Inflammatory macrophage treated with lipopolysaccharide for 4 hours (primary cell): Measurements from ENCODE around the gene LHFPL6.

Experiments
- DNase-seq: peaks from one replicate; pipeline ENCODE4 v3.0.0-alpha.2; 2020

The LHFPL6 gene

DNA sequence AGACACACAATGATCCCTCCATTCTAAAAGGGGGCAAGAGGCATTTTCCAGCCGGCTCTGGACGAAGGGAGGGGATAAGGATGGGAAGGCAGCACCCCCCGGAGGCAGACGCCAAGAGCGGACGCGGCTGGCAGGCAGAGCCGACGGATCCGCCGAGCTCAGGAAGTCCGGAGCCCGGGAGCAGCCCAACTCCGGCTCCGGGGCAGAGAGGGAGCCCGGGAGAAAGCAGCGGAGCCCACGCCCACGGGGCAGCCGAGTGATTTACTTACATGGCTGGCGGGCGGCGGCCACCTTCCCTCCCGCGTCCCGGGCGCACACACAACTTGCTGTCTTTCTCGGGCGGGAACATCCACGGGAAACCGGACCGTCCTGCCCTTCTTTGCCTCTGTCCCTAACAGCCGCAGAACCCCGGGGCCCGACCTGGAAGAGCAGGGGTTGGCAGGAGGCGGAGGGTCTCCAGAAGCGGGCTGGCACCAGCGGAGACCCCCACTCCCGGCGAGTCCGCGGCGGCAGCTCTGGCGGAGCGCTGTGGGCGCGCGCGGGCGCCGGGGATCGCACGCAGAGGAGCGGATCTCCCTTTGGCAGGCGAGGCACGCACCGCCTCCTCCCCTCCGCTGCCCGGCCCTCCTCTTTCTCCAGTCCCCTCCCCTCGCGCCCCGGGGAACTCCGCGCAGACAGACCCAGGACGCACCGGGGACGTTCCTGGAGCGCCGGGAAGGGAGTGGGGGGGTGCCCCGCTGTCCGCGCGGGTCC lies at the start of gene LHFPL6:
Gene LHFPL6 (minus strand): TSS at position 580 of the 753 bp plus-strand sequence.
- peak; percentile 57 for DNase-seq

DNA sequence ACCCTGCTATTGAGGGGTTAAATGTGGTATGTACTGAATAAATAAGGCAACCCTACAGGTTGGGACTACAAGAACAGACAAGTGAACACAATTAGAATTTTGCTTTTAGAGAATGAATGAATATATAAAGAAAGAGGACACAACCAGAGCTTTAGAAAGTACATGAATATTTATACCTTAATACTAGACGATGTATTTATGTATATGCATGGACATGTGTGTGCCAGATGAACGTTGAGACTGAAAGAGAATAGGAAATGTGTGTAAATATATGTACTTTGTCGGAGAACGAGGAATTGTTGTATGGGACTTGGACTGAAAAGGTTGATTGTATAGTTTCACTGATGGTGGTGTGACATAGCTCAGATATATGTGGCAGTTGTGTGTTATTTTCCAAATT lies 43.1 kb upstream of the LHFPL6 start:
- no peak for DNase-seq

DNA sequence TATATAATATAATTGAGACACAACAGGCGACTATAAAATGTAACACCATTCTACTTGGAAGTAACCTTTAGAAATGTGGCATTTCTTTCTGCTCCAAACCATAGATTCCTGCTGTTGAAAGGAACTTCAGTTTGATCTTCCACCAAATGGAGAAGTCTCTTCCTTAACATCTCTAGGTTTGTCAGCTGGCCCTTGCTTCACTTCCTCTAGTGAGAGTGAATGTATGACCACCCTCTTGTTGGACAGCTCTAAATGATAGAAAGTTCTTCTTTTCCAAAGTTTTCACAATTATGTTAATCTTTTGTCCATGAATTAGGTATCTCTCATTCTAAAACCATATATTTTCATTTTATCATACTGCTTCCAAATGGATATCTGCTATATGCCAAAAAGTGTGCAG lies 38.7 kb upstream of the LHFPL6 start:
- peak; percentile 58 for DNase-seq

DNA sequence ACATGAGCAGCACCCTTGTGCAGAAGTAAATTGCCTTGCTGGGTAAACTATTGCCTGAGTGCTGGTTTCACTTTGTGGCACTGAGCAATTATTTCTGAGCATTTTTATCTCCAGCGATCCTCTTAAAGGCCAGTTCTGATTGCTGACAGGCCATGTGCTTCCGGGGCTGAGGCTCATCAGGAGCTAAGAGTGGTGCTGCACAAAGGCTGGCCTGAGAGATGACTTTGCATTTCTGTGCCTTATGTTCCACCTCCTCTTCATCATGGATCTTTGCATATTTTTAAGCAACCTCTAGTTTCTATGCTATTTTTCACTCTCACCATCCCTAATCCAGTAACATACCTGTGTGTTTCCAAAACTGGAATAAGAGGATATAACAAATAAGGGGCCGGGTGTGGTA lies 34.9 kb upstream of the LHFPL6 start:
- DNase-seq: no peak

DNA sequence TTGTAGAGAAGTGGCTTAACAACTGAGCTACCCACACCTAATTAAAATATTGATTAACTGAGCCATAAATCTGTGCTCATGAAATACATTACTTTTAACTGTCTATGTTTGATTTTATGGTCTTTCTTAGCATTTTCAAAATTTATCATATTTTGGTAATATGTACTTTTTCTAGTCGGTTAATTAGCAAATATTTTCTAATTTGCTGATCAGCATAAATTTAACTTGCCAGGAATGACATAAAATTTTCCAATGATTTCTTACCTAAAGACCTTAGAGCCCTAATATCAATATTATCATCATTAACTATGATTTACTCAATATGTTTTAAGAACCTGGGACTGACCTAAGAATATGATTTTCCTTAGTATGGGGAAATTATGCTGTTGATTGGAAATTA lies 32.6 kb upstream of the LHFPL6 start:
- DNase-seq: no peak

DNA sequence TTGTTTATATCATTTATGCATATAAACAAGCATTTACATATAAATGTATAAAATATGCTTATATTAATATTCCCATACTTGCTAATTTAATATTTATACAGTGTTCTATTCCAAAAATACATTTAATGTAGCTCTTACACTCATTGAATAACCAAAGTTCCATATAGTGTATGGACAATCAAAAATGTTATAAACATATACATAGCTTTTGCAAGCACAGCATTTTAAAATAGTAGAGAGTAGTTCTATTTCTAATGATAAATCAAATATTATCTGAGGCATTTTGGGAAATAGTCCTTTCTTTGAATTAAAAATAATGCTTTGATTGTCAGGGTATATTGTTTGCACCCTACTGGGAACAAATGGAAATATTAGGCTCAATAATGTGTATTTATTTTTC lies 30.0 kb upstream of the LHFPL6 start:
- DNase-seq: no peak

DNA sequence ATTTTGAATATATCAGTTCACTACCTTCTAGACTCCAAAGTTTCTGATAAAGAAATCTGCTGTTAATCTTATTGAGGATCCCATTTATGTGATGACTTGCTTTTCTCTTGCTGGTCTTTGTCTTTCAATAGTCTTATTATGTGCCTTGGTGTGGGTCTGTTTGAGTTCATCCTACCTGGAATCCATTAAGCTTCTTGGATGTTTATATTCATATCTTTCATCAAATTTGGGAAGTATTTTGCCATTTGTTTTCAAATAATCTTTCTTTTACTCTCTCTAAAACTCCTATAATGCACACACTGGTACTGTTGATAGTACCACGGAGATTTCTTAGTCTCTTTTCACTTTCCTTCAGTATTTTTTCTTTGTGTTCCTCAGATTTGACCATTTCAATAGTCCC lies 28.3 kb upstream of the LHFPL6 start:
- no peak for DNase-seq

DNA sequence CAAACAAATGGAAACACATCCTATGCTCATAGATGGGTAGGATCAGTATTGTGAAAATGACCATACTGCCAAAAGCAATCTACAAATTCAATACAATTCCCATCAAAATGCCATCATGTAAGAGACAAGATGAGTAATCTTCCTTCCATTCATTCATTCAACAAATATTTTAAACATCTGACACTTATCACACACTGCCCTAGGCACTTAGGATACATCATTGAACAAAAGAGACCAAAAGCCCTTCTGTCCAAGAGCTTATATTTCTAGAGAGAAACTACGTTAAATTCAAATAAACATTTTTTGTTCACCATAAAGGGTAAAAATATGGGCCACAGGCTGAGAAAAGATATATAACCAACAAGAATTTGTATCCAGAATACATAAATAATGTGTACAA lies 20.5 kb upstream of the LHFPL6 start:
- no peak for DNase-seq

DNA sequence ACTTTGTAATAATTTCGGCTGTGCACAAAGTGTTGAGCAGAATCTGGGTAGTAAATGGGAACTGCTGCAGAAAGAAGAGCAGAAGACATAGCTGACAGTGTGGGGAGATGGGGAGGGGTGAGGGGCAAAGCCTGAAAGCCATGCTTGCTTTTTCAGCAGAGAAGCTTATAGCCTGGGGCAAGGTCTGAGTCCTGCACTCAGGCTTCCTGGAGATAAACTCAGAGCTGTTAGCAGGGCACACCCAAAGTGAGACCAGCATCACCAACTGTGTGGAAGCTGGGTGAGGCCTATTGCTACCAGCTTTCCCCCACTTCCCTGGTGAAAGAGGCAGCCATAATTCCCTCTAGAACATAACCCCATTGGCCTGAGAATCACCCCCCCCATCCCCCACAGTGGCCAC lies 15.6 kb upstream of the LHFPL6 start:
- DNase-seq: no peak

DNA sequence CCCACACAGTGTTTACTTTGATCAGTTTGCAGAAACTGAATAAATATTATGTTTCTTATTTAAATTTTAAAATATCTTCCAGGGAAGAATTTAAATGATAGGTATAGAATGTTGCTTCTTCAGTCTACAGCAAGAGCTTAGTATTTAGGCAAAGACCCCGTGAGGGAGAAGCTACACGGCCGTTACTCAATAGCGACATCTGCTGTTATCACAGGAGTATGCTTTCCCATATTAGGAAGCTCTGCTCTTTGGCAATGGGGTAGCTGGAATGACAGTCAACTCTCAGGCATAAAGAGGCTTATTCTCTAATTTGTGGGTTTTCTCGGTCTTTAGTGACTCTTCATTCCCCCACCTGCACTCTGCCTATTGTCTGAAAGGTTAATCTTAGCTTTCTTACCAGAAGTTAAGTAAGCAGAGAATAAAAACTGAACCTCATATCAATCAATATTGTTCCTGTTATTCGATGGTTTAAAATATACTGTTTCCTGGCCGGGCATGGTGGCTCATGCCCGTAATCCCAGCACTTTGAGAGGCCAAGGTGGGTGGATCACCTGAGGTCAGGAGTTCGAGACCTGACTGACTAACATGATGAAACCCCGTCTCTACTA lies 13.2 kb upstream of the LHFPL6 start:
- peak; percentile 65 for DNase-seq

DNA sequence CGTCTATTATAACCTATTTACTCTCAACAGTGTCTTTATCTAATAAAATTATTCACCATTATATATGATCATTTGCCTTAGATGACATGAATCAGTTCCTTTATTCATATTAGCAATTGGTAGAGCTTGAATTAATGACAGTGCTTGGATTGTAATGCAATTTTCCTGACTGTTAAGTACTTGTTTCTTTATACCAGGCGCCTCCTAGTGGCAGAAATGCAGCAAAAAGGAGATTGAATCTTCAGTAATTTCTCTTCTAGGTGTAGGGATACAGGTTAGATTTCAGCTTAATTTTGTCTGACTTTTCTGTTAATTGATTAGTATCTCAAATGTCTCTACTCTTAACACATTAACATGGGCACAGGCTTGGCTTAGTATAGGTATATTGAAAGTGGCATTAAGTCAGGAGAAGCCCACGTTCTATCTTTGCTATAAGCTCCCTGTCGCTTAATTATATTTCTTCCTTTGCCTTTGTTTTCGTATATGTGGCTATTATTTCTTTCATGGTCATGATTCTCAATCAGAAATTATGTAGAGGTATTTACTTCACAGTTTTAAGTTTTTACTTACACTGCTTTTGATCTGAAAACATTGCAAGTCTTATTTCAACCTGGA lies 9.1 kb upstream of the LHFPL6 start:
- DNase-seq: peak; percentile 63

DNA sequence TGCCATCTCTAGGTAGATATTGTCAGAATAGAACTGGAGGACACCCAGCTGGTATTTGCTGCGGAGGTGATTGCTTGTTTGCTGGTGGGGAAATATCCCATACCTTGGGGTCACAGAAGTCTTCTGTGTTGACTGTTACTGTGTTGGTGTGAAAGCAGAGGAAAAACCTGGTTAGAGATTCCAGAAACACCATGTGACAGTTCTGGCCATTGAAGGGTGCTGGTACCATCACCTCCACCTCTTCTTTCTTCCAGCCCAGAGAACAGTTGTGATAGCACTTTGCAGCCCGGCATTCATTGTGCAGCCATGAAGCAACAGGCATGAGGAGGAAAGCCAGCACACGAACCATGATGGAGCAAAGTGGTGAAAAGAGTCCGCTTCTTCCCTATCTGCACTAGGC lies 4.9 kb upstream of the LHFPL6 start:
- DNase-seq: no peak

DNA sequence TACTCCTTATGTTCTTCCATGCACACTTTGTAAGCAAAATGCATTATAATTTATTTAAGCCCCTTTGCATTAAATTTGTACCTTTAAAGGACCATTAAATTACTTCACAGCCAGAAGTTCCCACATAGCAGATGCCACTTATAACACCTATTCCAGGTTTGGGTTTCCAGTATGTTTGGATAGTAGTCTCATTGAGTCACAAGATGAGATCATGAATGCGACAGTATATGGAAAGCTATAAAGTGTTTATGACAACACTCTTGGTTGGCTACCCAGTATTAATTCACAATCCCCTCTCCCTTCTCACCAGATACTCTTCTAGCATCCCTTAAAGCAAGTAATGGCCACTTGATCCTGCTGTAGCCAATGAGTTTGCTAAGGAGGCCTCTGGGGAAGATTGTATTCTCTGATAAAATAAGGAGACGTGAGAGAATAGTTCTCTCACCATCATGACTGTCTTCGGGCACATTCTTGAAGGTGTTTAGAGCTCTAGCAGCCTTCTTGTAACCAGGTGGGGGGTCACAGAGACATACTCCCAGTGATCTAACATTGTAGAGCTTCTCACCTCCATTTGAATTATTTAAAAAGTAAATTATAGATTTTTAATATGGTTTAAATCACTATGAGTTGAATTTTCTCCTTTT lies 2.8 kb upstream of the LHFPL6 start:
- DNase-seq: no peak

DNA sequence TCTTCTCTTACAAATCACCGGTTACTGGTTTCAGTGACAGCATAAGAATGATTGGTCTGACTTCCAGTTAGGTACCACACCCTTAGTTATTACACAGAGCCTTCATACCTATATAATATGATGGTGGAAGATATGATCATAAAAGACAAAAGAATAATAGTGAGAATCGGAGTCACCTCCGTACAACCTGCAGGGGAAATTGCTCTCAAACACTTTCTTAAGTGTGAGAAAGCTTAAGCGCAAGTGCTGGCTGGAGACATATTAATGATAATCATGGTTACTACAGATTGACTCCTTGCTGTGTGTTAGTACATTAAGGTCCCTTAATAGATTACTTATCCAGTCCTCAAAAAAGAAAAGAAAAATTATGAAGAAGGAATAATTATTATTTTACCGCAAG lies 1.8 kb upstream of the LHFPL6 start:
- DNase-seq: no peak

DNA sequence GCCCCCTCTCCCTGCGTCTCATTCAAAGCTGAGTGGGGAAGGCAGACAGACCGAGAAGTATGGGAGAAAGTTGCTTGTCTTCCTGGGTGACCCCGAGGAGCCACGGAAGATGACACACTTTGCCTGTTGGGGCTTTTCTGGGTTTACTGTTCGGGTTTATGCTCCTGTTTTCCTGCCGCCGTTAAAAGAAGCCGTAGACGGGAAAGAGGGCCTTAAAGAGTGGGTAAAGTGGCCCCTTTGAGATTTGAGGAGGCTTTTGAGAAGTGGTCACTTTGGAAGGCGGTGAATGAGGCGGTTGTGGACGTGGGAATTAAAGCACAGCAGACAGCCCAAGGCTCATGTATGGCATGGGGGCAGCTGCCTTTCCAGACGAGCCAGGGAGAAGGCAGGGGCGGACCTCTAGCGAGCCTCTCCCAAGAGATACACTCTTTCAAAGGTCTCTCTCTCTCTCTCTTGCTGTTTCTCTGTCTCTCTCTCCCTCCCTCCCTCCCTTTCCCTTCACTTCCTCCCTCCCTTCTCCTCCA lies 493 bp upstream of the LHFPL6 start:
- DNase-seq: peak; percentile 27

DNA sequence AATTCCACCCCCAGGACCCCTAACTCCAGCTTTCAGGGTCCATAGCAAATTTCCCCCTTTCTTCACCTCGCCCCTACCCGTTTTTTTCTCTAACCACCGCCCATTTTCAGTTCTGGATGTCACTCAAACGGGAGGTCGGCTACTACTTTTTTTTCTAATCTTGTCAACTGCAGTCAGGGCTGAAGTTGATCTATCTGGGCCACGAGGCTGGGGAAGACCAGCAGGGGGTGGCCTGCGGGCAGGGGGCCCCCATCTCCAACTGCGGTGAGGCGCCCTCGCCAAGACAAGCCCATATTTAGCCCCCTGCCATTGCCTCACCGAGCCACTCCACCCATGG lies 748 bp downstream of the LHFPL6 start:
- peak; percentile 5 for DNase-seq

DNA sequence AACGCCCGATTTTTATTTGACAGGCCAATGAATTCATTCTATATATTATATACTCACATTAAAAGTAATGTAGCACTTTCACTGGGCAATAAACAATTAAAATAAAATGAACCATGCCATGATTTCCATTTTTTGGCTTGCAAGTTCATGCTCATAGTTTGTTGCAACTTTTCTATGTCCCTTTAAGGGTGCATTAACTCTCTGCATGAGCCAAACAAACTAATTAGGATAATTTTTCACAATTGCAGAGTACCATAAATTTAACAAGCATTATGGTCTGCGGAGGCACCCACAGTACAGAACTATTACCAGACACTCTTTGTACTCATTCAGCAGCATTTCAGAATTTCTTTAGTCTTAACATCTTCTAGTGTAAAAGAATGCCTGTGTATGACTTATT lies 1.4 kb downstream of the LHFPL6 start:
- no peak for DNase-seq

DNA sequence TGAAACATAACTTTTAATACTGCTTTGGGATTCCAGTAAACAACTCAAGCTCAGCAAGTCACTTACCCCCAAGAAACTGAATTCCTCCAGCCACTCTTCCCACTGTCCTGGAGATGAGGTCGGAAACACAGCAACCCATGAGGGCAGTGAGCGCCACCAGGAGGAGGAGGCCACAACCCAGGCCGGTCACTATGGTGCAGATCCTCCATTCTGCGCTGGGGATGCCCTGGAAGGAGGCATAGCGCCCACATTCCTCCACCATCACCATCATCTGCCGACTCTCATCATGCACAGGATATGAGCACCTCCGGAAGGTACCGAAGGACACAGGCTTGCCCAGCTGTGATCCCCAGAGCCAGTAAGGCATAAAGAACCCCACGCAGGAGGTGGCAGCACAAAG lies 2.2 kb downstream of the LHFPL6 start:
- no peak for DNase-seq

DNA sequence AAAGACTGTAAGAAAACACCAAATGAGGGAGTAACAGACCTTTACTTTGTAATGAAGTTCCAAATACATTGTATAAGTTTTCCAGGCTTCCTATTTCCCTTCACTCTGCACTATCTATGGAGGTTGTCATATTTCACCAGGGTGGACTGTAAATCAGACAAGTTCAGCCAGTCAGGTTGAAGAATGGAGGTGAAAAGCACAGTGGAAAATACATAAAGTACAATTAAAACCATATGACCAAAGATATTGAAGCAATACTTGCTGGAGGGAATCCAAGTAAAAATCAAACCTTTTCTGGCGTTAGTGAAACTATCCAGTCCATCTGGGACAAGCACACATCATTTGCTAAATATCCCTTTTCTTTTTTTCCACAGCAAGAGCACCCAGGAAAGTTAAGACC lies 3.2 kb downstream of the LHFPL6 start:
- DNase-seq: no peak

DNA sequence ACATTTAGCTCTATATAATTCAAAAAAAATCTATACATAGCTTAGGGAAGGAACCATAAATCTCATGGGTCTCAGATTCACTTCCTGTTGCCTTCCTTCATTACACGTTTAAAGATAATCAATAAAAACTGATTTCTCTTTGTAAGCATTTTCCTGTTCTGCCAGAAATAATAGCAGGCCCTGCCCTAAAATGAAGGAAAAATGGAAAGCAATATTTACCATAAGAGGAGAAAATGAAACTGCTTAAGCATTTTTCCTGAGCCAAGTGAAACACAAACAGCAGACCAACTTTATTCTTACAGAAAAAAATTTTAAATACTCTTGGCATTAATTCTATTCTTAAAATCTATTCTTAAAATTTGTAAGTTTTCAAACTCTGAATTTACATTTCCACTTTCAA lies 4.0 kb downstream of the LHFPL6 start:
- no peak for DNase-seq

DNA sequence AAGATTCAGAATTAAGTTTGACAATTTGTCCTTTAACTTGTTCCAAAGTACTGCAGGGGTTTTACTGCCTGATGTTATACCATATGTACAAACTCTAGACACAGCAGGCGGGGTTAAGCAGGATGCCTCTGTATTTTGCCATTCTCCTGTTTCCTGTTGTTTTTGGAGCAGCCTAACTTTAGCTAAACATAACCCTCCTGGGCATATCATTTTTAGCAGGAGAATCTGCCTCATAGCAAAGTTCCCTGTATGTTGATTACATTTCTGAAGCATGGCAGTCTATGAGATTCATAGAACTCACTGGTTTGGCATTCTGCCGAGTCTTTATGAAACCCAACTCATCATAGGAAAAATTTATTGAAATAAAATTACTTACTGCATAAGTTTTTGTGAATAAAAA lies 5.2 kb downstream of the LHFPL6 start:
- DNase-seq: no peak

DNA sequence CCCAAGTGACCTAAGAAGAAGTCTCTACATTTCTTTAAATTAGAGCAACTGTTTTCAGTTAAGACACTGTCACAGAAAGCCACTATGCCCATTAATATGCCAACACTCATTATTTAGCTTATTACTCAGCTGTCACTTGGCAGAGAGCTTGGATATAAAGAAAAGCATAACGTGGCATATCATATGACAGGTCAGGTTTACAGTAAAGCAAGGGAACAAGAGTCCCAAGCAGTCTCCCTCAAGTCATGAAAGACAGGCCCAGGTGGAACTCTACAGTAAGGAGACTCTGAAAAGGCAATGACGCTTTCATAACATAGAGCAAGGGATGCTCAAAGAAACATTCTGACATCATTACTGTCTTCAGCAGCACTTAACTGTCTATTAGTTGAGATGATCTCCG lies 6.3 kb downstream of the LHFPL6 start:
- DNase-seq: no peak

DNA sequence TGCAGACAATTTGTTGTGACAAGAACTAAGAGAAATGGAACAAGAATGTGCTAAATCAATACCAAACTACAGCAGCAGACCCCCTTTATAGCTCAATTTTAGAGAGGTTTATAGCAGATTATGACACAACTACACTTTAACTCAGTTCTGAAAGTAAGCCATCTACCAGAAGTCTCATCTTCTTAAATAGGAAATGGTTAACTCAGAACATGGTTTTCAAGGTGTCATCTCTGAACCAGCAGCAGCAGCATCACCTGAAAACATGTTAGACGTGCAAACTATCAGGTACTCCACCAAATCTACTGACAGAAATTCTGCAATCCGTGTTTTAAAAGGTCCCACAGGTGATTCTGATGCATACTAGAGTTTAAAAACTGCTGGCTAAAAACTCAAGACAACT lies 6.8 kb downstream of the LHFPL6 start:
- DNase-seq: no peak

DNA sequence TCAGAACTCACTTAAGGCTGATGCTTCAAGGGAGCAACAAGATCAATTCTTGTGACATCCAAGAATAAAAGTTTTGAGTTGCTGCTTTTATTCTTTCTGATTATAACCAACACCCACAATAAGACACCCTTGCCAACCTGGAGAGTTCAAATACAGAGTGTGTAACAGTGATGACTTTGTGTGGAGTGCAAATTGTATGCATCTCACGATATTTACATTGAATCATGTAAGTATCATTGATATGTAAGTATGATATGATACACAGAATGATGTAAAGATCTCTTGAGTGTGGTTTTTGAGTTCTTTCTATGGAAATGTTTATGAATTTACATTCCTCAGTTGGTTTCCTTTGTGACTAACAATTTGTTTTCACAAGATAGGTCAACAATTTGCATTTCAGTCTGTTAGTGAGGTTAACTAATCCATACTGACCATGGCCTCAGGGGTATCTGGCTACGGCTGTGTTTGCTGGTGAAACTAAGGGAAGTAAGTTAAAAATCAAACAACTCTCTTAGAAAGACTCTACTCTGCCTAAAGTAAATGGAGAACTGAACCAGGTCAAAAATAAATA lies 12.4 kb downstream of the LHFPL6 start:
- no peak for DNase-seq
